ENCODE data around the gene ARHGAP4.

DNA sequence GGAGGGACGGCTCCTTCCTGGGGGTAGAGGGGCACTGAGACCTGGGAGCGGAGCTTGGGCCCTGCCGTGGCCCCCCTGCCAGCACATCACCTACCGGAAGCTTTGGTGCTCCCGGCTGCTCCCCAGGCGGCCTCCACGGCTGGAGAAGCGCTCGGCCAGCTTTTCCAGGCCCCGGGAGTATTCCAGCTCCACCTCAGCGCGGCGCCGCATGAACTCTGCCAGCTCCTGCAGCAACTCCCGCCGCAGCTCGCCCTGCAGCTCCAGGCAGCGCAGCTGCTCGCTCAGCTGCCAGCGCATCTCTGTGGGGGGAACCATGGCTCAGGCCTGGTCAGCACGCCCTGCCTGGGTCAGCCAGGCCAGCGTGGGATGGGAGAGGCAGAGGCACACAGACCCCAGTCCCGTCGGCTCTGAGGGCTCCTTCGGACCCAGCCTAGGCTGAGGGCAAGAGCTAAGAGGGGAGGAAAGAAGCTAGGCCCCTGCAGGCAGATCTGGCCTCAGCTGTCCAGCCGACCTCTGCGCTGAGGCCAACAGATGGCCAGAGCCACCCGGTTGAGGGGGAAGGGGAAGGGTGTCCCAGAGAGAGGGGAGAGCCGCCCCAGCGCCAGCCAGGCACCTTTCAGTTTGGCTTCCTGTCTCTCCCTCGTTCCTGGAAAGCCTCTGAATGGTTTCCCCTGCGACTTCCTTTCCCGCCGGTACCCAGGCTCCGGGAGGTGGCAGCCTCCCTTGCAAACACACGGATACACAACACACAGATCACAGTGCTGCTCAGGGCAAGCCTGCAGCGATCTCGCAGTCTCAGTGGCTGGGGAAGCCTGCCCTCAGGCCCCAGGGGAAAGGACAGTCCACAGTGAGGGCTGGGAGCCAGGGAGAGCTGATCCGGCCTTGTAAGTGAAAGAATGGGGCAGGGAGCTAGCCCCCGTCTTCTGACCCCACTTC, 4.3 kb downstream of the ARHGAP4 start:
- TF ChIP-seq, protein P1, sequence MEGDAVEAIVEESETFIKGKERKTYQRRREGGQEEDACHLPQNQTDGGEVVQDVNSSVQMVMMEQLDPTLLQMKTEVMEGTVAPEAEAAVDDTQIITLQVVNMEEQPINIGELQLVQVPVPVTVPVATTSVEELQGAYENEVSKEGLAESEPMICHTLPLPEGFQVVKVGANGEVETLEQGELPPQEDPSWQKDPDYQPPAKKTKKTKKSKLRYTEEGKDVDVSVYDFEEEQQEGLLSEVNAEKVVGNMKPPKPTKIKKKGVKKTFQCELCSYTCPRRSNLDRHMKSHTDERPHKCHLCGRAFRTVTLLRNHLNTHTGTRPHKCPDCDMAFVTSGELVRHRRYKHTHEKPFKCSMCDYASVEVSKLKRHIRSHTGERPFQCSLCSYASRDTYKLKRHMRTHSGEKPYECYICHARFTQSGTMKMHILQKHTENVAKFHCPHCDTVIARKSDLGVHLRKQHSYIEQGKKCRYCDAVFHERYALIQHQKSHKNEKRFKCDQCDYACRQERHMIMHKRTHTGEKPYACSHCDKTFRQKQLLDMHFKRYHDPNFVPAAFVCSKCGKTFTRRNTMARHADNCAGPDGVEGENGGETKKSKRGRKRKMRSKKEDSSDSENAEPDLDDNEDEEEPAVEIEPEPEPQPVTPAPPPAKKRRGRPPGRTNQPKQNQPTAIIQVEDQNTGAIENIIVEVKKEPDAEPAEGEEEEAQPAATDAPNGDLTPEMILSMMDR (IDR thresholded peaks at IDR 0.05; ENCODE audit: insufficient read depth, low read length), result no peak
- TF ChIP-seq, protein P2, sequence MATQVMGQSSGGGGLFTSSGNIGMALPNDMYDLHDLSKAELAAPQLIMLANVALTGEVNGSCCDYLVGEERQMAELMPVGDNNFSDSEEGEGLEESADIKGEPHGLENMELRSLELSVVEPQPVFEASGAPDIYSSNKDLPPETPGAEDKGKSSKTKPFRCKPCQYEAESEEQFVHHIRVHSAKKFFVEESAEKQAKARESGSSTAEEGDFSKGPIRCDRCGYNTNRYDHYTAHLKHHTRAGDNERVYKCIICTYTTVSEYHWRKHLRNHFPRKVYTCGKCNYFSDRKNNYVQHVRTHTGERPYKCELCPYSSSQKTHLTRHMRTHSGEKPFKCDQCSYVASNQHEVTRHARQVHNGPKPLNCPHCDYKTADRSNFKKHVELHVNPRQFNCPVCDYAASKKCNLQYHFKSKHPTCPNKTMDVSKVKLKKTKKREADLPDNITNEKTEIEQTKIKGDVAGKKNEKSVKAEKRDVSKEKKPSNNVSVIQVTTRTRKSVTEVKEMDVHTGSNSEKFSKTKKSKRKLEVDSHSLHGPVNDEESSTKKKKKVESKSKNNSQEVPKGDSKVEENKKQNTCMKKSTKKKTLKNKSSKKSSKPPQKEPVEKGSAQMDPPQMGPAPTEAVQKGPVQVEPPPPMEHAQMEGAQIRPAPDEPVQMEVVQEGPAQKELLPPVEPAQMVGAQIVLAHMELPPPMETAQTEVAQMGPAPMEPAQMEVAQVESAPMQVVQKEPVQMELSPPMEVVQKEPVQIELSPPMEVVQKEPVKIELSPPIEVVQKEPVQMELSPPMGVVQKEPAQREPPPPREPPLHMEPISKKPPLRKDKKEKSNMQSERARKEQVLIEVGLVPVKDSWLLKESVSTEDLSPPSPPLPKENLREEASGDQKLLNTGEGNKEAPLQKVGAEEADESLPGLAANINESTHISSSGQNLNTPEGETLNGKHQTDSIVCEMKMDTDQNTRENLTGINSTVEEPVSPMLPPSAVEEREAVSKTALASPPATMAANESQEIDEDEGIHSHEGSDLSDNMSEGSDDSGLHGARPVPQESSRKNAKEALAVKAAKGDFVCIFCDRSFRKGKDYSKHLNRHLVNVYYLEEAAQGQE (IDR thresholded peaks at IDR 0.05; ENCODE audit: insufficient replicate concordance, low read depth), result no peak
- TF ChIP-seq POLR2AphosphoS5 (IDR thresholded peaks at IDR 0.05; ENCODE audit: low read depth) (0 out of 2 replicates have a peak, but pooled peaks have one; percentile 11), GABPA (IDR thresholded peaks at IDR 0.05; ENCODE audit: low read depth) (no peak)
